PFSK-1 (cell line): ENCODE data around the gene TMEM79.

Experiments
- FOXP2 ChIP-seq: optimal IDR thresholded peaks from 2 replicates; pipeline ENCODE3; 2011; ENCODE audit warnings: borderline replicate concordance, control low read depth, inconsistent platforms; ENCODE audit not compliant: insufficient read depth; ENCODE audit errors: extremely low read length, extremely low read depth
- POLR2AphosphoS5 ChIP-seq: IDR thresholded peaks from 2 replicates; pipeline ENCODE4 v1.6.1; 2012; ENCODE audit warnings: low read depth, mild to moderate bottlenecking, control low read depth, low read length, moderate library complexity
- SIN3A ChIP-seq: IDR thresholded peaks from 2 replicates; pipeline ENCODE4 v1.6.1; 2012; ENCODE audit warnings: mild to moderate bottlenecking, low read length, moderate library complexity, borderline replicate concordance; ENCODE audit not compliant: insufficient read depth
- TAF1 ChIP-seq: IDR thresholded peaks from 2 replicates; pipeline ENCODE4 v1.6.1; 2012; ENCODE audit warnings: low read length, control low read depth, borderline replicate concordance; ENCODE audit not compliant: insufficient read depth
- TF ChIP-seq, protein P1 (sequence below), 2 experiments: IDR thresholded peaks; 2 replicates each; pipeline versions ENCODE4 v1.6.1 to v1.8.0; 2011 to 2012; ENCODE audit warnings: low read depth in 2 of 2, low read length in 2 of 2, control low read depth in 1 of 2, inconsistent platforms in 1 of 2, mild to moderate bottlenecking in 1 of 2, moderate library complexity in 1 of 2; ENCODE audit not compliant: insufficient read depth in 1 of 2

Gene TMEM79

DNA sequence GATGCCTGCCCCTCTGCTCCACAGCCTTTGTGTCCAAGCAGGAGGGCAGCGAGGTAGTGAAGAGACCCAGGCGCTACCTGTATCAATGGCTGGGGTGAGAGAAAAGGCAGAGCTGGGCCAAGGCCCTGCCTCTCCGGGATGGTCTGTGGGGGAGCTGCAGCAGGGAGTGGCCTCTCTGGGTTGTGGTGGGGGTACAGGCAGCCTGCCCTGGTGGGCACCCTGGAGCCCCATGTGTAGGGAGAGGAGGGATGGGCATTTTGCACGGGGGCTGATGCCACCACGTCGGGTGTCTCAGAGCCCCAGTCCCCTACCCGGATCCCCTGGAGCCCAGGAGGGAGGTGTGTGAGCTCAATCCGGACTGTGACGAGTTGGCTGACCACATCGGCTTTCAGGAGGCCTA is 41.4 kb upstream of the TMEM79 start:
- TF ChIP-seq FOXP2 (no peak), TAF1 (no peak), POLR2AphosphoS5 (no peak), SIN3A (no peak)
- TF ChIP-seq, protein P1, sequence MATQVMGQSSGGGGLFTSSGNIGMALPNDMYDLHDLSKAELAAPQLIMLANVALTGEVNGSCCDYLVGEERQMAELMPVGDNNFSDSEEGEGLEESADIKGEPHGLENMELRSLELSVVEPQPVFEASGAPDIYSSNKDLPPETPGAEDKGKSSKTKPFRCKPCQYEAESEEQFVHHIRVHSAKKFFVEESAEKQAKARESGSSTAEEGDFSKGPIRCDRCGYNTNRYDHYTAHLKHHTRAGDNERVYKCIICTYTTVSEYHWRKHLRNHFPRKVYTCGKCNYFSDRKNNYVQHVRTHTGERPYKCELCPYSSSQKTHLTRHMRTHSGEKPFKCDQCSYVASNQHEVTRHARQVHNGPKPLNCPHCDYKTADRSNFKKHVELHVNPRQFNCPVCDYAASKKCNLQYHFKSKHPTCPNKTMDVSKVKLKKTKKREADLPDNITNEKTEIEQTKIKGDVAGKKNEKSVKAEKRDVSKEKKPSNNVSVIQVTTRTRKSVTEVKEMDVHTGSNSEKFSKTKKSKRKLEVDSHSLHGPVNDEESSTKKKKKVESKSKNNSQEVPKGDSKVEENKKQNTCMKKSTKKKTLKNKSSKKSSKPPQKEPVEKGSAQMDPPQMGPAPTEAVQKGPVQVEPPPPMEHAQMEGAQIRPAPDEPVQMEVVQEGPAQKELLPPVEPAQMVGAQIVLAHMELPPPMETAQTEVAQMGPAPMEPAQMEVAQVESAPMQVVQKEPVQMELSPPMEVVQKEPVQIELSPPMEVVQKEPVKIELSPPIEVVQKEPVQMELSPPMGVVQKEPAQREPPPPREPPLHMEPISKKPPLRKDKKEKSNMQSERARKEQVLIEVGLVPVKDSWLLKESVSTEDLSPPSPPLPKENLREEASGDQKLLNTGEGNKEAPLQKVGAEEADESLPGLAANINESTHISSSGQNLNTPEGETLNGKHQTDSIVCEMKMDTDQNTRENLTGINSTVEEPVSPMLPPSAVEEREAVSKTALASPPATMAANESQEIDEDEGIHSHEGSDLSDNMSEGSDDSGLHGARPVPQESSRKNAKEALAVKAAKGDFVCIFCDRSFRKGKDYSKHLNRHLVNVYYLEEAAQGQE (IDR thresholded peaks at IDR 0.05; ENCODE audit: insufficient read depth in 1 of 2, low read depth in 2 of 2, low read length in 2 of 2) = no peak

GRCh38 chr1:156244126-156244525 is 40.0 kb upstream of the TMEM79 start:
- TF ChIP-seq SIN3A (no peak), FOXP2 (no peak), TAF1 (no peak), POLR2AphosphoS5 (no peak)
- TF ChIP-seq, protein P1 (IDR thresholded peaks at IDR 0.05; ENCODE audit: insufficient read depth in 1 of 2, low read depth in 2 of 2, low read length in 2 of 2) = no peak

GRCh38 chr1:156244712-156245111 is 39.4 kb upstream of the TMEM79 start:
- no peak for TF ChIP-seq TAF1
- no peak for TF ChIP-seq FOXP2

- TF ChIP-seq FOXP2 (peak; percentile 9), SIN3A (no peak)
Measured at GRCh38 chr1:156245451-156246232, 38.5 kb upstream of the TMEM79 start.

DNA sequence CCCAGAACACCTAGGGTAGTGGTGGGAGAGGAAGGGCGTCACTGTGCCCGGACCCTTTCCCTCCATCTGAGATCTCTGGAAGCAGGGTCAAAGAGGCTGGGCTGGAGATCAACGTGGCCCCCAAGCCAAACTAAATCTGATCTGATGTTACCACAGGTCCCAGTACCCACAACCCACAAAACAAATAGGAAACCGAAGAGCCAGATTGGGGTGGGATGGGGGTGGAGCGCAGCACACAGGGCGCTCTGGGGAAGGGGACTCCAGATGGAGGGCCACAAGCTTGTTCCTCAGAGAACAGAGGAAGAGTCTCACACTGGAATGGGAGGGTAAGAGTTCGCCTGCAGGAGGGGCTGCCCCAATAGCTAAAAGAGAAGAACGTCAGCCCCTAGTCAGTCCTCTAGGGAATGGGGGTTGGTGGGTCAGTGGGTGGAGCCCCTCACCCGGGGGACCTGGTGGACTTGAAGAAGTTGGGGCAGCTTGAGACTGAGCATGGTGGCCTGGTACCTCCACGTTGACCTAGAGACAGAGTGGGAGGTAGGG is 37.8 kb upstream of the TMEM79 start:
- no peak for TF ChIP-seq POLR2AphosphoS5
- TF ChIP-seq SIN3A = no peak
- no peak for TF ChIP-seq FOXP2
- TF ChIP-seq TAF1 = no peak
- TF ChIP-seq, protein P1 (IDR thresholded peaks at IDR 0.05; ENCODE audit: insufficient read depth in 1 of 2, low read depth in 2 of 2, low read length in 2 of 2) = no peak

- no peak; the same call in none of the 2 replicates for TF ChIP-seq POLR2AphosphoS5
- no peak for TF ChIP-seq SIN3A
Measured at GRCh38 chr1:156246781-156247459, 37.2 kb upstream of the TMEM79 start.
